CD4-positive, alpha-beta T cell (primary cell): Measurements from ENCODE around the gene IRAK2. TPM values are rescaled to one million over a fixed set of nuclear protein-coding genes. Genes with fewer than 3 reads are reported as not detected.

Experiments used
- ATAC-seq: fragments of 200-7000 bp; cut with Tn5 transposase; one replicate; pipeline ENCODE4 v1.10.0; 2022; ENCODE audit warnings: mild to moderate bottlenecking; ENCODE audit not compliant: poor library complexity
- CTCF ChIA-PET: fragments of 350-600 bp; sonication (Branson Sonifier 250); formaldehyde crosslinking; loops from one replicate; lab custom pipeline; 2021; ENCODE audit warnings: antibody characterized with exemption, inconsistent platforms; lab: Charles Lee
- POLR2A ChIA-PET: fragments of 350-600 bp; sonication (Branson Sonifier 250); formaldehyde crosslinking; loops from one replicate; lab custom pipeline; 2021; ENCODE audit warnings: antibody characterized with exemption, inconsistent platforms; lab: Charles Lee
- DNase-seq, 14 experiments: peaks; one replicate each; pipeline ENCODE4 v3.0.0-alpha.2; 2013 to 2020; ENCODE audit warnings: mixed read lengths in 2 of 14
- H3K27ac ChIP-seq, 2 donors: one replicate each; pipeline versions ENCODE4 v1.5.1 to v1.7.0; 2013; ENCODE audit warnings: low read length in 2 of 2, low read depth in 1 of 2, mild to moderate bottlenecking in 1 of 2
- H3K27me3 ChIP-seq, 2 experiments: 1 replicate in 1 of 2; 2 replicates in 1 of 2; pipeline versions ENCODE4 v1.6.1 to v1.7.0; 2013; ENCODE audit warnings: low read length in 2 of 2, control low read depth in 1 of 2, mild to moderate bottlenecking in 1 of 2, moderate library complexity in 1 of 2; ENCODE audit not compliant: insufficient read depth in 2 of 2, control insufficient read depth in 1 of 2
- H3K36me3 ChIP-seq: one replicate; pipeline ENCODE4 v1.6.1; 2013; ENCODE audit warnings: low read length, control low read depth; ENCODE audit not compliant: insufficient read depth
- H3K4me1 ChIP-seq: one replicate; pipeline ENCODE4 v1.6.1; 2013; ENCODE audit warnings: low read length, control low read depth; ENCODE audit not compliant: insufficient read depth
- H3K4me3 ChIP-seq: one replicate; pipeline ENCODE4 v1.5.1; 2013; ENCODE audit warnings: mild to moderate bottlenecking, low read length, moderate library complexity
- H3K9me3 ChIP-seq, 2 experiments: 1 replicate in 1 of 2; 2 replicates in 1 of 2; pipeline versions ENCODE4 v1.6.1 to v1.7.0; 2013; ENCODE audit warnings: low read length in 2 of 2, mild to moderate bottlenecking in 2 of 2, control low read depth in 1 of 2, moderate library complexity in 1 of 2; ENCODE audit not compliant: control insufficient read depth in 1 of 2, insufficient read depth in 1 of 2
- H3K27ac Mint-ChIP-seq: one replicate; pipeline ENCODE4 v1.8.0; 2020; ENCODE audit warnings: mixed read lengths
- H3K27me3 Mint-ChIP-seq: one replicate; pipeline ENCODE4 v1.8.0; 2021; ENCODE audit warnings: mixed read lengths
- H3K36me3 Mint-ChIP-seq: one replicate; pipeline ENCODE4 v1.8.0; 2021; ENCODE audit warnings: low read depth, mixed read lengths
- H3K4me1 Mint-ChIP-seq: one replicate; pipeline ENCODE4 v1.8.0; 2021; ENCODE audit warnings: low read depth, mixed read lengths
- H3K4me3 Mint-ChIP-seq: one replicate; pipeline ENCODE4 v1.8.0; 2020; ENCODE audit warnings: mild to moderate bottlenecking, mixed read lengths
- H3K9me3 Mint-ChIP-seq: one replicate; pipeline ENCODE4 v1.8.0; 2020; ENCODE audit warnings: mixed read lengths
- CTCF ChIP-seq: fragments of 200-600 bp; IDR thresholded peaks from one replicate; pipeline ENCODE4 v1.8.0; 2022; ENCODE audit warnings: antibody characterized with exemption, mild to moderate bottlenecking
- intact Hi-C, 2 experiments: fragments of 100-400 bp; cut with DNase I in 1 of 2; cut with micrococcal nuclease in 1 of 2; formaldehyde crosslinking; loops; one replicate each; pipeline versions ENCODE4 v1.15.1 to v1.9.0; 2023 to 2025; cut with DNase I, micrococcal nuclease
- total RNA-seq, 174 experiments: library from RNA in 2 of 174; stranded (reverse) in 2 of 174; gene quantifications; one replicate each; pipeline ENCODE4 v1.2.3 and lab custom pipeline; 2021 to 2026

The IRAK2 gene
- total RNA-seq, 2 experiments from 2014 or later, result 1.4 to 1.6 TPM

GRCh38 chr3:10286133-10286524 is 121.4 kb downstream of the IRAK2 start:
- intact Hi-C loops, result loop anchor here (2.0 to 10.0 kb wide), 4 partner anchors 37 to 441 kb away; partner anchors contain the start of genes CRELD1 (in 1 of the 2), EMC3 (in 1 of the 2), RPUSD3 (in 1 of the 2) and TATDN2 (in 1 of the 2)
- no peak for ATAC-seq
- no peak for DNase-seq
- Mint-ChIP-seq H3K4me3 (no peak overlapping the region), H3K9me3 (no peaks in the 10 kb centered on the region), H3K4me1 (peaks cover 36% of the 10 kb centered on the region), H3K27ac (no peak overlapping the region), H3K27me3 (no peaks in the 10 kb centered on the region), H3K36me3 (peaks cover 44% of the 10 kb centered on the region)
- Histone ChIP-seq H3K36me3 (peaks cover 58% of the 10 kb centered on the region), H3K4me3 (no peak overlapping the region), H3K27ac (no peak overlapping the region), H3K4me1 (peaks cover 19% of the 10 kb centered on the region), H3K9me3 (no peaks in the 10 kb centered on the region), H3K27me3 (no peaks in the 10 kb centered on the region)
- CTCF ChIA-PET, result interaction anchor here (1.0 to 4.5 kb wide), 5 partner anchors 22 to 353 kb away, joined by 3 to 18 read pairs (median 4); partner anchors contain the start of gene CRELD1
- POLR2A ChIA-PET, result interaction anchor here (0.8 to 3.0 kb wide), 4 partner anchors 22 to 94 kb away, joined by 3 to 10 read pairs (median 4); partner anchors contain the start of gene SEC13
- no peak for TF ChIP-seq CTCF

- Histone ChIP-seq H3K36me3 (peaks cover 60% of the 10 kb centered on the region), H3K4me1 (peaks cover 19% of the 10 kb centered on the region), H3K27ac (peak overlapping the region in 1 of 2 donors; percentile 21), H3K9me3 (no peaks in the 10 kb centered on the region), H3K27me3 (no peaks in the 10 kb centered on the region), H3K4me3 (no peak overlapping the region)
- peaks cover 39% of the 10 kb centered on the region for H3K4me1 Mint-ChIP-seq
- ChIA-PET CTCF (interaction anchor here (1.0 to 4.5 kb wide), 6 partner anchors 23 to 354 kb away, joined by 3 to 18 read pairs (median 4); partner anchors contain the start of gene CRELD1), POLR2A (interaction anchor here (0.8 to 3.0 kb wide), 3 partner anchors 23 to 94 kb away, joined by 3 to 10 read pairs (median 4); partner anchors contain the start of gene SEC13)
- H3K27ac Mint-ChIP-seq, result peak overlapping the region; percentile 50
- peaks cover 49% of the 10 kb centered on the region for H3K36me3 Mint-ChIP-seq
- H3K9me3 Mint-ChIP-seq, result no peaks in the 10 kb centered on the region
- H3K27me3 Mint-ChIP-seq, result no peaks in the 10 kb centered on the region
- intact Hi-C loops, result loop anchor here (2.0 to 10.0 kb wide), 4 partner anchors 38 to 442 kb away; partner anchors contain the start of genes CRELD1 (in 1 of the 2), EMC3 (in 1 of the 2), RPUSD3 (in 1 of the 2) and TATDN2 (in 1 of the 2)
- TF ChIP-seq CTCF, result peak; percentile 52
- H3K4me3 Mint-ChIP-seq, result no peak overlapping the region
- ATAC-seq, result peak; percentile 39
- DNase-seq, result peak in 5 of 14 experiments; percentile 28 to 71 (median 61)
These were observed 122.0 kb downstream of the IRAK2 start for GRCh38 chr3:10286596-10287295.

- peaks cover 35% of the 10 kb centered on the region for H3K4me1 Mint-ChIP-seq
- DNase-seq, result no peak
- peaks cover 19% of the 10 kb centered on the region for H3K4me1 ChIP-seq
- H3K27me3 Mint-ChIP-seq, result no peaks in the 10 kb centered on the region
- intact Hi-C loops, result loop anchor here (2.0 to 10.0 kb wide), 4 partner anchors 39 to 443 kb away; partner anchors contain the start of genes CRELD1 (in 1 of the 2), EMC3 (in 1 of the 2), RPUSD3 (in 1 of the 2) and TATDN2 (in 1 of the 2)
- POLR2A ChIA-PET, result interaction anchor here (3.0 kb wide), 1 partner anchor 24 kb away, joined by 10 read pairs; no protein-coding TSS in a partner anchor
- H3K36me3 Mint-ChIP-seq, result peaks cover 51% of the 10 kb centered on the region
- CTCF ChIA-PET, result interaction anchor here (0.7 to 4.5 kb wide), 4 partner anchors 24 to 355 kb away, joined by 4 to 18 read pairs (median 8); partner anchors contain the start of gene CRELD1
- no peak overlapping the region for H3K27ac Mint-ChIP-seq
- H3K4me3 Mint-ChIP-seq, result no peak overlapping the region
- no peaks in the 10 kb centered on the region for H3K9me3 Mint-ChIP-seq
- H3K27me3 ChIP-seq, result no peaks in the 10 kb centered on the region
- no peak for ATAC-seq
- no peak overlapping the region for H3K27ac ChIP-seq
- TF ChIP-seq CTCF, result no peak
- H3K9me3 ChIP-seq, result no peaks in the 10 kb centered on the region
- no peak overlapping the region for H3K4me3 ChIP-seq
- peaks cover 63% of the 10 kb centered on the region for H3K36me3 ChIP-seq
These were observed 123.3 kb downstream of the IRAK2 start for GRCh38 chr3:10287936-10288574.
